D721Med (cell line): ENCODE results near the gene STEAP4.

Experiments used
- DNase-seq: peaks from one replicate; pipeline ENCODE4 v3.0.0; 2011; ENCODE audit warnings: low spot score; ENCODE audit not compliant: insufficient read length
- FAIRE-seq: peaks from 2 replicates; lab custom pipeline; 2011; peaks lifted over from hg19 to GRCh38; lab: Jason Lieb, UNC
- TF ChIP-seq, protein P1 (sequence below): IDR thresholded peaks from 2 replicates; pipeline ENCODE4 v1.5.1; 2012; ENCODE audit warnings: mild to moderate bottlenecking, control low read depth; ENCODE audit not compliant: insufficient read depth; ENCODE audit errors: missing control alignments

STEAP4 gene

DNA sequence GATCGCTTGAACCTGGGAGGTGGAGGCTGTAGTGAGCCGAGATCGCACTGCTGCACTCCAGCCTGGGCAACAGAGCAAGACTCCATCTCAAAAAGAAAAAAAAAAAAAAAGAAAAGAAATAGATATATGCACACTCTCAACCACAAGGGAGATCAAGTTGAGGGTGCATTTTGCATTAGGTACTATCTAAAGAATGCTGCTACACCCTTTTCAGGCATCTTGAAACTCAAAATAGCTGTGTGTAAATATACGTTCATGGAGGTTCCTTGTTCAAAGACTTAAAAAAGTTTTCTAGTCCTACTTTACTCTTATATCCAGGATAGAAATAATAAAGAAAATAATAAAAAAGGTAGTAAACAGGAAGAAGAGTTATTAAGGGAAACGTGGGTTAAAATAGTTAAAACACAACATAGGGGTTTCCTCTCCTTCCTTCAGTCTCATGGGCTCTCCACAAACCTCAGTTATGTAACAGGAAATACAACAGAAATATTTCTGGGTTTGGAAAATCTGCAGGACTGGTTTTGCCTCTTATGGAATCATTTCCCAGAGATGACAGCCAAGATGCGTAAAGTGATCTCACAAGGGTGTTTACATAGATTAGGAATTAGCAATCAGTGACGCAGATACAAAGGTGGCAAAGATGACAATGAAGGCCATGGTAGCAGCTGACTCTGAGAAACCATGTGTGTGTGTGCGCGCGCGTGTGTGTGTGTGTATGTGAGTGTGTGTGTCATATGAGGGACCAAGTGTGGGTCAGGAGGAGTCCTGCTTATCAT lies 15.1 kb downstream of the STEAP4 start:
- DNase-seq (no peak), FAIRE-seq (no peak)
- TF ChIP-seq, protein P1, sequence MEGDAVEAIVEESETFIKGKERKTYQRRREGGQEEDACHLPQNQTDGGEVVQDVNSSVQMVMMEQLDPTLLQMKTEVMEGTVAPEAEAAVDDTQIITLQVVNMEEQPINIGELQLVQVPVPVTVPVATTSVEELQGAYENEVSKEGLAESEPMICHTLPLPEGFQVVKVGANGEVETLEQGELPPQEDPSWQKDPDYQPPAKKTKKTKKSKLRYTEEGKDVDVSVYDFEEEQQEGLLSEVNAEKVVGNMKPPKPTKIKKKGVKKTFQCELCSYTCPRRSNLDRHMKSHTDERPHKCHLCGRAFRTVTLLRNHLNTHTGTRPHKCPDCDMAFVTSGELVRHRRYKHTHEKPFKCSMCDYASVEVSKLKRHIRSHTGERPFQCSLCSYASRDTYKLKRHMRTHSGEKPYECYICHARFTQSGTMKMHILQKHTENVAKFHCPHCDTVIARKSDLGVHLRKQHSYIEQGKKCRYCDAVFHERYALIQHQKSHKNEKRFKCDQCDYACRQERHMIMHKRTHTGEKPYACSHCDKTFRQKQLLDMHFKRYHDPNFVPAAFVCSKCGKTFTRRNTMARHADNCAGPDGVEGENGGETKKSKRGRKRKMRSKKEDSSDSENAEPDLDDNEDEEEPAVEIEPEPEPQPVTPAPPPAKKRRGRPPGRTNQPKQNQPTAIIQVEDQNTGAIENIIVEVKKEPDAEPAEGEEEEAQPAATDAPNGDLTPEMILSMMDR = no peak

DNA sequence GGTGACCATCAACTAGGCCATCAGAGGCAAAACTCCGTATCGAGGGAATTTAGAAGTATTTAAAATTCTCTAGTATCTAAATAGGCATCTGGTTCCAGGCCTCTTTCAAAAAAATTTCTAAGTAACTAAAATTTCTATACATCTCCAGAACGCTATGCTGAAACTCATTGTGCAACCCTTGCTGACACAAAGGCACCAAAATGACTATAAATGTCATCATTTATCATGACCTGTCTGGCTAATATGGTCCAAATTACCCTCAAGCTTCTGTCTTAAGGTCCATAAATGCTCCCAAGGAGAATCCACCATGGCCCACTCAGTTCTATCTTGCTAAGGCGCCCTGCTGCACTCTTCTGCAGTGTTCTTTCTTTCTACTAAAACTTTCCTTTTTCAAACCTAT lies 16.2 kb downstream of the STEAP4 start:
- FAIRE-seq = no peak
- TF ChIP-seq, protein P1 = no peak

GRCh38 chr7:88289564-88290025 lies 17.1 kb downstream of the STEAP4 start:
- TF ChIP-seq, protein P1 = no peak
- DNase-seq (no peak), FAIRE-seq (no peak)

More for the DNA sequence above, 16.2 kb downstream of the STEAP4 start:
- DNase-seq = no peak

DNA sequence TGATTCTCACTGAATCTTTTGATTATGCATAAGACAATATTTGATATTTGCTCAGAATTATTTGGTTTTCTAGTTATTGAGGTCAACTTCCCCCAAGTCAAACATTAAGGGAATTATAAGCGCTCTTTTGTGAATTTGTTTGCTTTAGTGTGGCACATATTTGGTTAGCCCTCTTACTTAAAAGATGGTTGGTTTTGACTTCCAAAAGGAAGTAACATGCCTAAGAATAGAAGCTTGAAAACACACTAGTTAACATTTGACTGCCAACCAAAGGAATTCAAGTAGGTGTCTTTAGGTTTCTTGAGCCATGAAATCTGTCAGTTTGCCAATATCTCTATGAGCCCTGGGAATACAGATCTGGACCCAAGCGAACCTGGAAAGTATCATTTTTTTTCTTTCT lies 24.9 kb downstream of the STEAP4 start:
- TF ChIP-seq, protein P1 = no peak
- no peak for DNase-seq
- FAIRE-seq = no peak

- no peak for DNase-seq
- TF ChIP-seq, protein P1 = no peak
- FAIRE-seq = no peak
Measured at GRCh38 chr7:88280801-88281200, 25.9 kb downstream of the STEAP4 start.

- TF ChIP-seq, protein P1 = no peak
- no peak for DNase-seq
- FAIRE-seq = no peak
Measured at GRCh38 chr7:88279323-88279722, 27.4 kb downstream of the STEAP4 start.

GRCh38 chr7:88278881-88279280 lies 27.8 kb downstream of the STEAP4 start:
- DNase-seq = no peak
- FAIRE-seq = no peak
- TF ChIP-seq, protein P1 = no peak
